ENCODE measurements around the gene PAQR3.

DNA sequence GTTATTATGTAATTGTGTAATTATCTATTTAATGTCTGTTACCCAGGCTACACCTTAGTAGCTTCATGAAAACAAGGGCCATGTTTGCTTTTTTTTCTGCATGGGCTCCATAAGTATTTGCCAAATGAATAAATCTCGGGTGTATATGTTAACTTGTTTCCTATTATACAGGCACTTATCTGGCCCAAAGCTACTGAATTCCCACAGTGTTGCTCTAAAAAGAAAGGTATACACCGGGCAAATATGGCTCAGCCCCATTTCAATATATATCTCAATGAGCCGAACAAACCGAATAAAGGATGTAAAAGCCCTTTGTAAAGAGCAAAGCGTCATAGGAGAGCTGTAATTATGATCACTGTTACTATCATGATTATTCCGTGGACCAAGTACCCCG lies 767 bp downstream of the PAQR3 start:
- TF ChIP-seq, protein P1, sequence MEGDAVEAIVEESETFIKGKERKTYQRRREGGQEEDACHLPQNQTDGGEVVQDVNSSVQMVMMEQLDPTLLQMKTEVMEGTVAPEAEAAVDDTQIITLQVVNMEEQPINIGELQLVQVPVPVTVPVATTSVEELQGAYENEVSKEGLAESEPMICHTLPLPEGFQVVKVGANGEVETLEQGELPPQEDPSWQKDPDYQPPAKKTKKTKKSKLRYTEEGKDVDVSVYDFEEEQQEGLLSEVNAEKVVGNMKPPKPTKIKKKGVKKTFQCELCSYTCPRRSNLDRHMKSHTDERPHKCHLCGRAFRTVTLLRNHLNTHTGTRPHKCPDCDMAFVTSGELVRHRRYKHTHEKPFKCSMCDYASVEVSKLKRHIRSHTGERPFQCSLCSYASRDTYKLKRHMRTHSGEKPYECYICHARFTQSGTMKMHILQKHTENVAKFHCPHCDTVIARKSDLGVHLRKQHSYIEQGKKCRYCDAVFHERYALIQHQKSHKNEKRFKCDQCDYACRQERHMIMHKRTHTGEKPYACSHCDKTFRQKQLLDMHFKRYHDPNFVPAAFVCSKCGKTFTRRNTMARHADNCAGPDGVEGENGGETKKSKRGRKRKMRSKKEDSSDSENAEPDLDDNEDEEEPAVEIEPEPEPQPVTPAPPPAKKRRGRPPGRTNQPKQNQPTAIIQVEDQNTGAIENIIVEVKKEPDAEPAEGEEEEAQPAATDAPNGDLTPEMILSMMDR (IDR thresholded peaks at IDR 0.05): no peak
- no peak for TF ChIP-seq POLR2AphosphoS5 (IDR thresholded peaks at IDR 0.05)

Data from prostate gland (tissue), 2 donors.